Epithelial cell of proximal tubule (primary cell): ENCODE results near the gene ZSCAN20. TPM values are rescaled to one million over a fixed set of nuclear protein-coding genes. Genes with fewer than 3 reads are reported as not detected.

Source experiments
- DNase-seq: peaks from one replicate; pipeline ENCODE4 v3.0.0-alpha.2; 2011; ENCODE audit warnings: low read depth
- H3K4me3 ChIP-seq: 2 replicates; pipeline ENCODE4 v1.5.1; 2011; ENCODE audit warnings: low read depth, mild to moderate bottlenecking, low read length
- total RNA-seq: library from RNA; depleted of rRNA; stranded (reverse); fragments of >200 nt; gene quantifications from 2 replicates; pipeline ENCODE4 v1.2.3, GENCODE V29; 2015
- TF ChIP-seq, protein P1 (sequence below): conservative IDR thresholded peaks from 2 replicates; pipeline ENCODE4 v1.5.1; 2012; ENCODE audit warnings: low read depth, mild to moderate bottlenecking, low read length

ZSCAN20 gene
- total RNA-seq, 1 donor from 2014 or later, result 4.0 TPM

DNA sequence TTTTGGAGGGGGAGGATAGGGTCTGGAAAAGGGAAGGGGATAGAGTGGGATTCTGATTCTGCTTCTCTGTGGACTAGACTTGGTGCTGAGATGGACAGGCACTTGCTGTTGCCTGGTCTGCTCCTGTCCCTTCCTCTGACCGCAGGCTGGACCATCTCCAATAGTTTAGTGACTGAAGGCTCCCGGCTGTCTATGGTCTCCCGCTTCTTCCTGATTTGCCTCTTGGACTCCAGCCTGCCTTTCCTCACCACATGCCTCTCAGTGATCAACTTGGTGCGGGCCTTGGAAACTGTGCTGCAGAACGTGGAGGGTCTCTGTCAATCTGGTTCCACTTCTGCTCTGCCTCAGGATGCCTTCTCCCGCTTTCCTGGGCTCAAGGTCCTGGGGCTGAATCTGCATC lies 6.3 kb upstream of the ZSCAN20 start:
- TF ChIP-seq, protein P1, sequence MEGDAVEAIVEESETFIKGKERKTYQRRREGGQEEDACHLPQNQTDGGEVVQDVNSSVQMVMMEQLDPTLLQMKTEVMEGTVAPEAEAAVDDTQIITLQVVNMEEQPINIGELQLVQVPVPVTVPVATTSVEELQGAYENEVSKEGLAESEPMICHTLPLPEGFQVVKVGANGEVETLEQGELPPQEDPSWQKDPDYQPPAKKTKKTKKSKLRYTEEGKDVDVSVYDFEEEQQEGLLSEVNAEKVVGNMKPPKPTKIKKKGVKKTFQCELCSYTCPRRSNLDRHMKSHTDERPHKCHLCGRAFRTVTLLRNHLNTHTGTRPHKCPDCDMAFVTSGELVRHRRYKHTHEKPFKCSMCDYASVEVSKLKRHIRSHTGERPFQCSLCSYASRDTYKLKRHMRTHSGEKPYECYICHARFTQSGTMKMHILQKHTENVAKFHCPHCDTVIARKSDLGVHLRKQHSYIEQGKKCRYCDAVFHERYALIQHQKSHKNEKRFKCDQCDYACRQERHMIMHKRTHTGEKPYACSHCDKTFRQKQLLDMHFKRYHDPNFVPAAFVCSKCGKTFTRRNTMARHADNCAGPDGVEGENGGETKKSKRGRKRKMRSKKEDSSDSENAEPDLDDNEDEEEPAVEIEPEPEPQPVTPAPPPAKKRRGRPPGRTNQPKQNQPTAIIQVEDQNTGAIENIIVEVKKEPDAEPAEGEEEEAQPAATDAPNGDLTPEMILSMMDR, result no peak
- DNase-seq, result no peak
- no peak overlapping the region for H3K4me3 ChIP-seq

DNA sequence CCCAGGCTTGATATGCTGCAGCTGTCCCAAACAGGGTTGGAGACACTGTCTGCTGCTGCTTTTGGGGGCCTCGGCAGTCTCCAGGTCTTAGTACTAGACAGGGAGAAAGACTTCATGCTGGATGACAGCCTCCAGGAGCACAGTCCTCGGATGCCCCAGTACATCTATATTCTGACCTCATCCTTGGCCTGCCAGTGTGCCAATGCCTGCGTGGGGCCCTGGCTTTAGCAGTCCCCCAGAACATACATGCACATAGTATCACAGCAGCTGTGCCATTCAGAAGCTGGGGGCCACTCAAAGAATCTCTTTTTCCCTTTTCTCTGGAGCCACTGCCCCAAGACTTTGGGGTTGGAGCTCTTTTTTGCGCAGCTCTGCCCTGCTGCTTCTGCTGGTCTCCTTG lies 4.4 kb upstream of the ZSCAN20 start:
- H3K4me3 ChIP-seq, result no peak overlapping the region
- no peak for DNase-seq
- TF ChIP-seq, protein P1, result no peak

DNA sequence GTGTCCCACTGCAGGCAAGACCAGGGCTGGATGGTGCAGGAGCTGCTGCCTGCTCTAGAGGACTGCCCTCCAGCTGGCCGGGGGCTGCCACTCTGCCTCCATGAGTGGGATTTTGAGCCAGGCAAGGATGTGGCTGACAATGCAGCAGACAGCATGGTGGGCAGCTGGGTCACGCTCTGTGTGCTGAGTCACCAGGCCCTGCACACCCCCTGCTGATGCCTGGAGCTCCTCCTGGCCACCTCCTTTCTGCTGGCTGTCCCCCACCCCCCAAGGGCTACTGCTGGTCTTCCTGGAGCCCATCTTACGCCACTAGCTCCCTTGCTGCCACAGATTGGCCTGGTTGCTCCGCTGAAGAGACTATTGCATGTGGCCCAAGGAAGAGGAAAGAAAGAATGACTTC lies 3.9 kb upstream of the ZSCAN20 start:
- TF ChIP-seq, protein P1, result no peak
- no peak overlapping the region for H3K4me3 ChIP-seq
- no peak for DNase-seq

DNA sequence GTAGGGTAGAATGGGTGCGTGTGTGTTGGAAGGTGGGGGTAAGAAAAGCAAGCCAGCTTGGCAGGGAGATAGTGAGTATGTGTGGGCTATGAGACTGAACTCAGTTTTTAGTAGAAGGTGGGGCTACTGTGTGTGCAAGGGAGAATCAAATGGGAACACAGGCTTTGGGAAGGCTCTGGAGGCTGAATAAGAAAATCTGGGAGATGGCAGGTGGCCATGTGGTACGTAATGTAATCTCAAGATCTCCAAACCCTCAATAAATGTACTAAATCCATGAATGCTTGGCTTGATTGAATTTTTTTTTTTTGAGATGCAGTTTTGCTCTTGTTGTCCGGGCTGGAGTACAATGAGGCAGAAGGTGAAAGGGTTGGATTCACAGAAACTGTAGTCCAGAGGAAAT lies 3.5 kb upstream of the ZSCAN20 start:
- no peak for DNase-seq
- TF ChIP-seq, protein P1, result no peak
- no peak overlapping the region for H3K4me3 ChIP-seq

DNA sequence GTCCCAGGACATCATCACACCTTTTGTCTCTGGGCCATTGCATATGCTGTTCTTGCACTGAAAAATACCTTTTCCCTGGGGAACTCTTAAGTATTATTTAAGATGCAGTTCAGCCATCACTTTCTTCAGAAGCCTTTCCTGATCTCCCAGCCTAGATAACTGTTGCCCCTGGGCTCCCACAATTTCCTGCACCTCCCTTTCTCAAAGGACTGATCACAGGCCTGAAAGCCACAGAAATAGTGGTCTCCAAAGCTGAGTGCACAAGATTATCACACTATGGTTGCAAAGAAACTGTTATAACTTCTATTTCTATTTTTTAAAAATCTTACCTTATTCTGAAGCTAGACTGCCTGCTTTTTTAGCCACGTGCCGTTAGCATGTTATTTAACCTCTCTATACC lies 2.8 kb upstream of the ZSCAN20 start:
- no peak for DNase-seq
- H3K4me3 ChIP-seq, result no peak overlapping the region
- TF ChIP-seq, protein P1, result no peak

DNA sequence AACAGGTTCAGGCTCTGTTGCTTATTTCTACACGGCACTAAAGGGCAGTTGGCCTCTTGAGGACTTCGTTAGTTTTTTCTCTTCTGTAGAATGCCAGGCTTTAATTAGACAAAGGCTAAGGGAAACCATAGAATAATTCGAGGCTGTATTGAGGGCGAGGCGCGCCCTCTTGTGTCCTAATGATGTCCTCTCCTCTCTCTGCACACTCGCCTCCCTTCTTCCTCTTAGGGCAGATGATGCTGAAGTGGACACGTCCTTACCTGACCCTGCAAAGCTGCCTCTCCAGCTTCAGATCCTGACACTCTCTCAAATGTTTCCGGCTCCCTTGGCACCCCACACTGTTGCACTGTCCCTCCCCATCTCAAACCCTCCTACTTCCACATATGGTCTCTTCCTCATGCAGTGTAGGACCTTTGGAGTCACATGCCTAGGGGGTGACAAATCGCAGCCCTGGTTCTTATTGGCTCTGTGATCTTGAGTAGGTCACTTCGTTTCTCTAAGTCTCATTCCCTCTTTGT lies 1.9 kb upstream of the ZSCAN20 start:
- DNase-seq, result no peak

DNA sequence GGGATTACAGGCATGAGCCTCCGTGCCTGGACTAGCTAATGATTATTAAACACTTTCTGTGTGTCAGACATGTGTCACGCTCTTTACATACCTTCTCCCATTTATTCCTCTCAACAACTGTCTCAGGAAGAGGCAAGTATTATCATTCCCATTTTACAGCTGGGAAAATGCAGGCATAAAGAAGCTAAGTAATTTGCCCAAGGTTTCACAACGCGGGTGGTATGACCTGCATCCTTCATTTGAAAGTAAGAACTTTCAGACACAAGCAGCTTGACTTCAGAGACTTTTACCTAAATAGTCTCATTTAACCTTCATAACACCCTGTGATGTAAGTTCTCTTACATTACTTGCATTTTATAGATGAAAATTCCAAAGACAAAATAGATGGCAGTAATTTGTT lies 1.0 kb upstream of the ZSCAN20 start:
- DNase-seq, result no peak
- TF ChIP-seq, protein P1, result no peak
- no peak overlapping the region for H3K4me3 ChIP-seq

More for the DNA sequence above, 1.9 kb upstream of the ZSCAN20 start:
- TF ChIP-seq, protein P1, result peak; percentile 86
- no peak overlapping the region for H3K4me3 ChIP-seq
